ENCODE results near the gene CARS2.

- TF ChIP-seq CTCF (conservative IDR thresholded peaks at IDR 0.05) (no peak), ZFX (IDR thresholded peaks at IDR 0.05) (no peak)
Observed at GRCh38 chr13:110618780-110619179, 87.1 kb downstream of the CARS2 start.

Data from C4-2B (cell line).